ENCODE measurements around the gene SCUBE1. TPM values are rescaled to one million over a fixed set of nuclear protein-coding genes. Genes with fewer than 3 reads are reported as not detected.

SCUBE1 gene
- total and polyA plus RNA-seq, 2 experiments from 2014 or later = 0.81 to 3.2 TPM

DNA sequence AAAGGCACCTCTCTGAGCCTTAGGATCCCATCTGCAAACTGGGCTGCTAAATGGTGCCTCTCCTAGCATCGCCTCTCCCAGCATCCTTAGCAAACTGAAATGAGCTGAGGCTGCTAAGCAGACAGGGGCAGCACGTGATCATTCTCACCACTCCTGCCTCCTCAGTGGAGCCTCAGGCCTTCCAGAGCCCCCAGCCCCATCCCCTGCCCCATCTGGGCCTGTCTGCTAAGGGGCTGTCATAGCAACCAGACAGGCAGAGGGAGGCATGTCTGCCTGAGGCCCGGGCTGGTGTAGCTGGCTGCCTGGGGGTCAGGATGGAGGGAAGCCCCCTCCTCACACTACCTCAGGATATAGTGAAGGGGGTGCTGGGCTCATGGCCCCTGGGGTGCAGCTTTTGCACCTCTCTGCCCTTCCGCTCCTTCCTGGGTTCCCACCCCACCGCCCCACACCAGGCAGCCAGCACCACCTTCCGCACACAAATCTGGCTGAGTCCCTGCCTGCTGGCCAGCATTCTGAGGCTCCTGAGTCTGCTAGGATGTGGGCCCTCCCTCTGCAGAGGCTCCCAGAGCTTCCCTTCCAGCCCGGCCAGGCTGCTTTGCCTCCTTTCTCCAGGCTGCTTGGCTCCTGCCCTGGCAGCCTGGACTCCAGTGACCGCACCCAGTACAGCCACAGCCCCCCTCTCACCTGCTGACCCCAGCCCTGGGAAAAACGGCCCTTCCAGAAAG is 108.7 kb downstream of the SCUBE1 start:
- no peaks in the 10 kb centered on the region for H3K79me2 ChIP-seq (replicated peaks; ENCODE audit: insufficient read depth)
- H3K27me3 ChIP-seq (ENCODE audit: insufficient read depth) = no peaks in the 10 kb centered on the region
- TF ChIP-seq NANOG (IDR thresholded peaks at IDR 0.05; ENCODE audit: borderline replicate concordance) (no peak), CREB1 (CRISPR knock-in tag; IDR thresholded peaks at IDR 0.05; ENCODE audit: low read depth) (no peak), ZNF114 (CRISPR knock-in tag; IDR thresholded peaks at IDR 0.05) (no peak), REST (IDR thresholded peaks at IDR 0.05; ENCODE audit: unreplicated experiment) (no peak), EZH2 (IDR thresholded peaks at IDR 0.05; ENCODE audit: low read depth, unreplicated experiment) (no peak), STAT1 (IDR thresholded peaks at IDR 0.05; ENCODE audit: unreplicated experiment) (no peak), POLR2AphosphoS5 (IDR thresholded peaks at IDR 0.05; ENCODE audit: low read depth) (no peak), EZH2phosphoT487 (IDR thresholded peaks at IDR 0.05; ENCODE audit: unreplicated experiment) (no peak), ZNF331 (CRISPR knock-in tag; IDR thresholded peaks at IDR 0.05; ENCODE audit: low read depth) (no peak), CTCF (conservative IDR thresholded peaks at IDR 0.05; ENCODE audit: low read depth in 2 of 2) (no peak)
- TF ChIP-seq, protein P1, sequence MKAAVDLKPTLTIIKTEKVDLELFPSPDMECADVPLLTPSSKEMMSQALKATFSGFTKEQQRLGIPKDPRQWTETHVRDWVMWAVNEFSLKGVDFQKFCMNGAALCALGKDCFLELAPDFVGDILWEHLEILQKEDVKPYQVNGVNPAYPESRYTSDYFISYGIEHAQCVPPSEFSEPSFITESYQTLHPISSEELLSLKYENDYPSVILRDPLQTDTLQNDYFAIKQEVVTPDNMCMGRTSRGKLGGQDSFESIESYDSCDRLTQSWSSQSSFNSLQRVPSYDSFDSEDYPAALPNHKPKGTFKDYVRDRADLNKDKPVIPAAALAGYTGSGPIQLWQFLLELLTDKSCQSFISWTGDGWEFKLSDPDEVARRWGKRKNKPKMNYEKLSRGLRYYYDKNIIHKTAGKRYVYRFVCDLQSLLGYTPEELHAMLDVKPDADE (IDR thresholded peaks at IDR 0.05) = no peak
- TF ChIP-seq, protein P2, sequence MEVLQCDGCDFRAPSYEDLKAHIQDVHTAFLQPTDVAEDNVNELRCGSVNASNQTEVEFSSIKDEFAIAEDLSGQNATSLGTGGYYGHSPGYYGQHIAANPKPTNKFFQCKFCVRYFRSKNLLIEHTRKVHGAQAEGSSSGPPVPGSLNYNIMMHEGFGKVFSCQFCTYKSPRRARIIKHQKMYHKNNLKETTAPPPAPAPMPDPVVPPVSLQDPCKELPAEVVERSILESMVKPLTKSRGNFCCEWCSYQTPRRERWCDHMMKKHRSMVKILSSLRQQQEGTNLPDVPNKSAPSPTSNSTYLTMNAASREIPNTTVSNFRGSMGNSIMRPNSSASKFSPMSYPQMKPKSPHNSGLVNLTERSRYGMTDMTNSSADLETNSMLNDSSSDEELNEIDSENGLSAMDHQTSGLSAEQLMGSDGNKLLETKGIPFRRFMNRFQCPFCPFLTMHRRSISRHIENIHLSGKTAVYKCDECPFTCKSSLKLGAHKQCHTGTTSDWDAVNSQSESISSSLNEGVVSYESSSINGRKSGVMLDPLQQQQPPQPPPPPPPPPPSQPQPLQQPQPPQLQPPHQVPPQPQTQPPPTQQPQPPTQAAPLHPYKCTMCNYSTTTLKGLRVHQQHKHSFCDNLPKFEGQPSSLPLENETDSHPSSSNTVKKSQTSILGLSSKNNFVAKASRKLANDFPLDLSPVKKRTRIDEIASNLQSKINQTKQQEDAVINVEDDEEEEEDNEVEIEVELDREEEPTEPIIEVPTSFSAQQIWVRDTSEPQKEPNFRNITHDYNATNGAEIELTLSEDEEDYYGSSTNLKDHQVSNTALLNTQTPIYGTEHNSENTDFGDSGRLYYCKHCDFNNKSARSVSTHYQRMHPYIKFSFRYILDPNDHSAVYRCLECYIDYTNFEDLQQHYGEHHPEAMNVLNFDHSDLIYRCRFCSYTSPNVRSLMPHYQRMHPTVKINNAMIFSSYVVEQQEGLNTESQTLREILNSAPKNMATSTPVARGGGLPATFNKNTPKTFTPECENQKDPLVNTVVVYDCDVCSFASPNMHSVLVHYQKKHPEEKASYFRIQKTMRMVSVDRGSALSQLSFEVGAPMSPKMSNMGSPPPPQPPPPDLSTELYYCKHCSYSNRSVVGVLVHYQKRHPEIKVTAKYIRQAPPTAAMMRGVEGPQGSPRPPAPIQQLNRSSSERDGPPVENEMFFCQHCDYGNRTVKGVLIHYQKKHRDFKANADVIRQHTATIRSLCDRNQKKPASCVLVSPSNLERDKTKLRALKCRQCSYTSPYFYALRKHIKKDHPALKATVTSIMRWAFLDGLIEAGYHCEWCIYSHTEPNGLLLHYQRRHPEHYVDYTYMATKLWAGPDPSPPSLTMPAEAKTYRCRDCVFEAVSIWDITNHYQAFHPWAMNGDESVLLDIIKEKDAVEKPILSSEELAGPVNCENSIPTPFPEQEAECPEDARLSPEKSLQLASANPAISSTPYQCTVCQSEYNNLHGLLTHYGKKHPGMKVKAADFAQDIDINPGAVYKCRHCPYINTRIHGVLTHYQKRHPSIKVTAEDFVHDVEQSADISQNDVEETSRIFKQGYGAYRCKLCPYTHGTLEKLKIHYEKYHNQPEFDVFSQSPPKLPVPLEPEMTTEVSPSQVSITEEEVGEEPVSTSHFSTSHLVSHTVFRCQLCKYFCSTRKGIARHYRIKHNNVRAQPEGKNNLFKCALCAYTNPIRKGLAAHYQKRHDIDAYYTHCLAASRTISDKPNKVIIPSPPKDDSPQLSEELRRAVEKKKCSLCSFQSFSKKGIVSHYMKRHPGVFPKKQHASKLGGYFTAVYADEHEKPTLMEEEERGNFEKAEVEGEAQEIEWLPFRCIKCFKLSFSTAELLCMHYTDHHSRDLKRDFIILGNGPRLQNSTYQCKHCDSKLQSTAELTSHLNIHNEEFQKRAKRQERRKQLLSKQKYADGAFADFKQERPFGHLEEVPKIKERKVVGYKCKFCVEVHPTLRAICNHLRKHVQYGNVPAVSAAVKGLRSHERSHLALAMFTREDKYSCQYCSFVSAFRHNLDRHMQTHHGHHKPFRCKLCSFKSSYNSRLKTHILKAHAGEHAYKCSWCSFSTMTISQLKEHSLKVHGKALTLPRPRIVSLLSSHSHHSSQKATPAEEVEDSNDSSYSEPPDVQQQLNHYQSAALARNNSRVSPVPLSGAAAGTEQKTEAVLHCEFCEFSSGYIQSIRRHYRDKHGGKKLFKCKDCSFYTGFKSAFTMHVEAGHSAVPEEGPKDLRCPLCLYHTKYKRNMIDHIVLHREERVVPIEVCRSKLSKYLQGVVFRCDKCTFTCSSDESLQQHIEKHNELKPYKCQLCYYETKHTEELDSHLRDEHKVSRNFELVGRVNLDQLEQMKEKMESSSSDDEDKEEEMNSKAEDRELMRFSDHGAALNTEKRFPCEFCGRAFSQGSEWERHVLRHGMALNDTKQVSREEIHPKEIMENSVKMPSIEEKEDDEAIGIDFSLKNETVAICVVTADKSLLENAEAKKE (CRISPR knock-in tag; IDR thresholded peaks at IDR 0.05) = no peak
- Mint-ChIP-seq H3K4me1 (peaks cover 10% of the 10 kb centered on the region; the same call in 2 of the 3 replicates), H3K27me3 (ENCODE audit: insufficient read depth, low read depth, poor library complexity) (peaks cover 14% of the 10 kb centered on the region), H3K27ac (no peak overlapping the region), H3K36me3 (ENCODE audit: low read depth) (no peaks in the 10 kb centered on the region), H3K4me3 (no peak overlapping the region), H3K9me3 (no peaks in the 10 kb centered on the region)
- no peaks in the 10 kb centered on the region for H3K36me3 ChIP-seq (ENCODE audit: insufficient read depth)
- no peak overlapping the region for H3K4me3 ChIP-seq
- H3K4me1 ChIP-seq (ENCODE audit: insufficient read depth) = no peaks in the 10 kb centered on the region
- H2AFZ ChIP-seq = no peak overlapping the region
- H3F3A ChIP-seq (replicated peaks; ENCODE audit: low read depth) = no peaks in the 10 kb centered on the region
- no peak for ATAC-seq
- H3K27ac ChIP-seq (ENCODE audit: low read depth) = no peak overlapping the region
- DNase-seq (ENCODE audit: low spot score) = no peak
- H4K20me1 ChIP-seq (replicated peaks; ENCODE audit: insufficient read depth) = no peaks in the 10 kb centered on the region
- H3K9me2 ChIP-seq (ENCODE audit: insufficient read depth) = no peaks in the 10 kb centered on the region
- no peak overlapping the region for H3K4me2 ChIP-seq
